Ovary (tissue), 3 donors: ENCODE results near the gene MYLIP.

Experiments
- CTCF ChIP-seq, 3 donors: fragments of 450-650 bp in 2 of 3; fragments of 200-600 bp in 1 of 3; IDR thresholded peaks; one replicate each; pipeline versions ENCODE4 v1.5.1 to v1.8.0; 2016 to 2022; ENCODE audit warnings: antibody characterized with exemption in 3 of 3, mild to moderate bottlenecking in 1 of 3
- EP300 ChIP-seq: sonication (generic); formaldehyde crosslinking; IDR thresholded peaks from one replicate; pipeline ENCODE4 v1.6.1; 2017; ENCODE audit warnings: antibody characterized with exemption
- POLR2A ChIP-seq: fragments of 450-650 bp; IDR thresholded peaks from one replicate; pipeline ENCODE4 v1.6.1; 2017; ENCODE audit warnings: antibody characterized with exemption, mild to moderate bottlenecking, moderate library complexity
- donor health status: DM: no; HTN: no; CAD: no.

- TF ChIP-seq CTCF (IDR thresholded peaks at IDR 0.05) (no peak), POLR2A (no peak), EP300 (no peak)
These were observed 19.1 kb upstream of the MYLIP start for GRCh38 chr6:16109659-16110305.
